Body of pancreas (tissue), 4 donors: ENCODE measurements around the gene TMEM9.

Experiments
- POLR2A ChIP-seq, 3 donors: fragments of 450-650 bp; IDR thresholded peaks; one replicate each; pipeline ENCODE4 v1.6.1; 2016; ENCODE audit warnings: antibody characterized with exemption in 3 of 3, mild to moderate bottlenecking in 2 of 3
- TF ChIP-seq, protein P1 (sequence below), 7 experiments: fragments of 450-650 bp in 4 of 7; fragments of 200-600 bp in 3 of 7; sonication (generic) in 3 of 7; IDR thresholded peaks; one replicate each; pipeline ENCODE4 v1.5.1; 2016 to 2019; ENCODE audit warnings: antibody characterized with exemption in 7 of 7

DNA sequence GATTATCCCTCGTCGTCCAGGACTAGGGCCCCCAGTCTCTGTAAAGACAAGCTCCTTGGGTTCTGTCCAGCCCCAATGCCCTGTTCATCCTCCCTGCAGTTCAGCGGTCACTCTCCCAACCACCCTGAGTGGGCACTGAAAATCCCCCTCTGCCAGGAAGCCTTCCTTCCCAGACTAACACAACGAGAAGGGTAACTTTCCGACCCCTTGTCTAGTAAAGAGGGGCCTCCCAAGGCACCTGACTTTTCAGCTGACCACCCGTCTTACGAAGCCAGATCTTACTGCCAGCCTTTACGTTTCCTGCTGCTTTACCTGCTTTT is 13.4 kb downstream of the TMEM9 start:
- TF ChIP-seq, protein P1, sequence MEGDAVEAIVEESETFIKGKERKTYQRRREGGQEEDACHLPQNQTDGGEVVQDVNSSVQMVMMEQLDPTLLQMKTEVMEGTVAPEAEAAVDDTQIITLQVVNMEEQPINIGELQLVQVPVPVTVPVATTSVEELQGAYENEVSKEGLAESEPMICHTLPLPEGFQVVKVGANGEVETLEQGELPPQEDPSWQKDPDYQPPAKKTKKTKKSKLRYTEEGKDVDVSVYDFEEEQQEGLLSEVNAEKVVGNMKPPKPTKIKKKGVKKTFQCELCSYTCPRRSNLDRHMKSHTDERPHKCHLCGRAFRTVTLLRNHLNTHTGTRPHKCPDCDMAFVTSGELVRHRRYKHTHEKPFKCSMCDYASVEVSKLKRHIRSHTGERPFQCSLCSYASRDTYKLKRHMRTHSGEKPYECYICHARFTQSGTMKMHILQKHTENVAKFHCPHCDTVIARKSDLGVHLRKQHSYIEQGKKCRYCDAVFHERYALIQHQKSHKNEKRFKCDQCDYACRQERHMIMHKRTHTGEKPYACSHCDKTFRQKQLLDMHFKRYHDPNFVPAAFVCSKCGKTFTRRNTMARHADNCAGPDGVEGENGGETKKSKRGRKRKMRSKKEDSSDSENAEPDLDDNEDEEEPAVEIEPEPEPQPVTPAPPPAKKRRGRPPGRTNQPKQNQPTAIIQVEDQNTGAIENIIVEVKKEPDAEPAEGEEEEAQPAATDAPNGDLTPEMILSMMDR (IDR thresholded peaks at IDR 0.05), result no peak
- TF ChIP-seq POLR2A (IDR thresholded peaks at IDR 0.05), result no peak
